HepG2 (cell line): ENCODE measurements around the gene RAD17. TPM values are rescaled to one million over a fixed set of nuclear protein-coding genes. Genes with fewer than 3 reads are reported as not detected.
A peak's percentile ranks its signal among the peaks of the same experiment; 100 is the strongest.

Experiments used
- CBX1 ChIP-seq: IDR thresholded peaks from one replicate; pipeline ENCODE4 v1.6.1; 2016; ENCODE audit warnings: antibody characterized with exemption, low read depth
- CHCHD3 ChIP-seq: sonication (generic); formaldehyde crosslinking; IDR thresholded peaks from 2 replicates; pipeline ENCODE4 v1.8.0; 2022; ENCODE audit warnings: mild to moderate bottlenecking, missing genetic modification reagents, moderate library complexity
- EEA1 ChIP-seq: sonication (generic); formaldehyde crosslinking; IDR thresholded peaks from 2 replicates; pipeline ENCODE4 v1.5.1; 2020; ENCODE audit warnings: mild to moderate bottlenecking, missing genetic modification reagents, borderline replicate concordance
- FOXJ3 ChIP-seq: sonication (generic); formaldehyde crosslinking; IDR thresholded peaks from 2 replicates; pipeline ENCODE4 v1.4.0; 2020; ENCODE audit warnings: missing genetic modification reagents, mild to moderate bottlenecking, borderline replicate concordance
- HIVEP1 ChIP-seq: sonication (generic); formaldehyde crosslinking; IDR thresholded peaks from 2 replicates; pipeline ENCODE4 v1.4.0; 2020; ENCODE audit warnings: mild to moderate bottlenecking, missing genetic modification reagents
- IRX3 ChIP-seq: sonication (generic); formaldehyde crosslinking; IDR thresholded peaks from 2 replicates; pipeline ENCODE4 v1.8.1; 2023; ENCODE audit warnings: mild to moderate bottlenecking, low read depth, missing genetic modification reagents, borderline replicate concordance
- MBD4 ChIP-seq: IDR thresholded peaks from 2 replicates; pipeline ENCODE4 v1.6.1; 2012; ENCODE audit warnings: low read length, inconsistent platforms, borderline replicate concordance
- NR2F1 ChIP-seq, 2 experiments: fragments of 450-650 bp in 1 of 2; formaldehyde crosslinking in 1 of 2; IDR thresholded peaks; 2 replicates each; pipeline versions ENCODE4 v1.5.0 to v1.6.1; 2016 to 2020; ENCODE audit warnings: mild to moderate bottlenecking in 1 of 2, missing compliant biosample characterization in 1 of 2, missing genetic modification reagents in 1 of 2, moderate library complexity in 1 of 2
- RNF2 ChIP-seq: fragments of 450-650 bp; conservative IDR thresholded peaks from 2 replicates; pipeline ENCODE4 v1.6.1; 2016; ENCODE audit warnings: low read depth
- SRSF1 ChIP-seq: fragments of 200-400 bp; formaldehyde crosslinking; optimal IDR thresholded peaks from 2 replicates; pipeline ENCODE3; 2017; ENCODE audit warnings: mild to moderate bottlenecking, low read depth, low read length, moderate library complexity
- TFAP4 ChIP-seq: sonication (generic); IDR thresholded peaks from 2 replicates; pipeline ENCODE4 v1.6.1; 2016; ENCODE audit warnings: low read depth, borderline replicate concordance
- ZC3H13 ChIP-seq: sonication (generic); formaldehyde crosslinking; IDR thresholded peaks from 2 replicates; pipeline ENCODE4 v1.8.1; 2023; ENCODE audit warnings: mild to moderate bottlenecking, missing genetic modification reagents, moderate library complexity
- ZKSCAN1 ChIP-seq: fragments of 150-350 bp; IDR thresholded peaks from 2 replicates; pipeline ENCODE4 v1.6.1; 2014; ENCODE audit warnings: low read length
- ZNF235 ChIP-seq: sonication (generic); formaldehyde crosslinking; IDR thresholded peaks from 2 replicates; pipeline ENCODE4 v1.8.1; 2023; ENCODE audit warnings: mild to moderate bottlenecking, missing genetic modification reagents, borderline replicate concordance
- ZNF333 ChIP-seq: sonication (generic); formaldehyde crosslinking; IDR thresholded peaks from 2 replicates; pipeline ENCODE4 v1.4.0; 2020; ENCODE audit warnings: mild to moderate bottlenecking, missing genetic modification reagents, borderline replicate concordance
- ZNF354B ChIP-seq: sonication (generic); formaldehyde crosslinking; IDR thresholded peaks from 2 replicates; pipeline ENCODE4 v1.8.0; 2022; ENCODE audit warnings: mild to moderate bottlenecking, missing genetic modification reagents
- ZNF468 ChIP-seq: sonication (generic); formaldehyde crosslinking; IDR thresholded peaks from 2 replicates; pipeline ENCODE4 v1.8.0; 2022; ENCODE audit warnings: mild to moderate bottlenecking, moderate library complexity, missing genetic modification reagents
- ZNF550 ChIP-seq: sonication (generic); formaldehyde crosslinking; IDR thresholded peaks from 2 replicates; pipeline ENCODE4 v1.4.0; 2020; ENCODE audit warnings: mild to moderate bottlenecking, missing genetic modification reagents, borderline replicate concordance
- ZNF567 ChIP-seq: sonication (generic); formaldehyde crosslinking; IDR thresholded peaks from 2 replicates; pipeline ENCODE4 v1.8.1; 2023; ENCODE audit warnings: mild to moderate bottlenecking, missing genetic modification reagents, borderline replicate concordance
- ZNF674 ChIP-seq: sonication (generic); formaldehyde crosslinking; IDR thresholded peaks from 2 replicates; pipeline ENCODE4 v1.5.0; 2020; ENCODE audit warnings: low read depth, mild to moderate bottlenecking, missing genetic modification reagents
- ZNF839 ChIP-seq: sonication (generic); formaldehyde crosslinking; IDR thresholded peaks from 2 replicates; pipeline ENCODE4 v1.4.0; 2020; ENCODE audit warnings: missing genetic modification reagents, mild to moderate bottlenecking, borderline replicate concordance
- polyA plus RNA-seq, 8 experiments: library from polyadenylated mRNA; depleted of rRNA in 3 of 8; stranded (reverse) in 7 of 8; unstranded in 1 of 8; fragments of >200 nt; fragmentation: Illumina TruSeq in 4 of 8; extraction: Trizol in 4 of 8; gene quantifications; 2 replicates each; pipeline versions ENCODE4 v1.2.1 to v1.2.3, GENCODE V29; 2011 to 2016; ENCODE audit warnings: low read depth in 4 of 8, missing spikeins in 1 of 8, mixed read lengths in 1 of 8; ENCODE audit not compliant: insufficient read depth in 1 of 8
- total RNA-seq, 5 experiments: library from RNA; depleted of rRNA; stranded (reverse); fragments of >200 nt; fragmentation: Illumina TruSeq; extraction: Trizol; gene quantifications; 2 replicates each; pipeline ENCODE4 v1.2.3, GENCODE V29; 2016; ENCODE audit warnings: low read depth in 1 of 5
- TF ChIP-seq, protein P1 (sequence below): sonication (generic); formaldehyde crosslinking; IDR thresholded peaks from 2 replicates; pipeline ENCODE4 v1.9.0; 2021; ENCODE audit warnings: missing genetic modification reagents, mild to moderate bottlenecking, borderline replicate concordance
- TF ChIP-seq, protein P2 (sequence below): IDR thresholded peaks from 2 replicates; pipeline ENCODE4 v1.6.1; 2018; ENCODE audit warnings: missing genetic modification reagents, mild to moderate bottlenecking, missing compliant biosample characterization
- TF ChIP-seq, protein P3 (sequence below): sonication (generic); formaldehyde crosslinking; IDR thresholded peaks from 2 replicates; pipeline ENCODE4 v1.5.0; 2020; ENCODE audit warnings: missing genetic modification reagents, mild to moderate bottlenecking, borderline replicate concordance

Gene RAD17
- total and polyA plus RNA-seq, 2 of the 13 experiments (the other 11 are each of a cell fraction or from before 2014, with no cell fraction given): 24.0 to 25.9 TPM

- TF ChIP-seq ZNF468 (CRISPR knock-in tag) (no peak), ZNF235 (CRISPR knock-in tag) (no peak; the same call in 1 of the 2 replicates), FOXJ3 (no peak; the same call in 1 of the 2 replicates), HIVEP1 (CRISPR knock-in tag) (peak; percentile 49; the same call in 1 of the 2 replicates), MBD4 (no peak), CHCHD3 (CRISPR knock-in tag) (peak; percentile 68; the same call in 1 of the 2 replicates), ZKSCAN1 (no peak), TFAP4 (0 out of 2 replicates have a peak, but pooled peaks have one; percentile 56), ZNF550 (CRISPR knock-in tag) (no peak), NR2F1 (CRISPR knock-in tag; IDR thresholded peaks at IDR 0.05) (peak in 1 of 2 experiments; percentile 7; a peak in 1 of 4 replicates), ZNF674 (CRISPR knock-in tag) (0 out of 2 replicates have a peak, but pooled peaks have one; percentile 74), ZNF567 (CRISPR knock-in tag) (peak; percentile 76; the same call in 1 of the 2 replicates), ZNF354B (CRISPR knock-in tag) (no peak), SRSF1 (peak; percentile 44), ZNF839 (CRISPR knock-in tag) (no peak), CBX1 (peak; percentile 52), ZNF333 (CRISPR knock-in tag) (no peak; the same call in 1 of the 2 replicates), IRX3 (CRISPR knock-in tag) (peak; percentile 75; the same call in 1 of the 2 replicates), ZC3H13 (CRISPR knock-in tag) (0 out of 2 replicates have a peak, but pooled peaks have one; percentile 16), EEA1 (peak; percentile 60; the same call in 1 of the 2 replicates), RNF2 (peak; percentile 81; the same call in 1 of the 2 replicates)
- TF ChIP-seq, protein P1, sequence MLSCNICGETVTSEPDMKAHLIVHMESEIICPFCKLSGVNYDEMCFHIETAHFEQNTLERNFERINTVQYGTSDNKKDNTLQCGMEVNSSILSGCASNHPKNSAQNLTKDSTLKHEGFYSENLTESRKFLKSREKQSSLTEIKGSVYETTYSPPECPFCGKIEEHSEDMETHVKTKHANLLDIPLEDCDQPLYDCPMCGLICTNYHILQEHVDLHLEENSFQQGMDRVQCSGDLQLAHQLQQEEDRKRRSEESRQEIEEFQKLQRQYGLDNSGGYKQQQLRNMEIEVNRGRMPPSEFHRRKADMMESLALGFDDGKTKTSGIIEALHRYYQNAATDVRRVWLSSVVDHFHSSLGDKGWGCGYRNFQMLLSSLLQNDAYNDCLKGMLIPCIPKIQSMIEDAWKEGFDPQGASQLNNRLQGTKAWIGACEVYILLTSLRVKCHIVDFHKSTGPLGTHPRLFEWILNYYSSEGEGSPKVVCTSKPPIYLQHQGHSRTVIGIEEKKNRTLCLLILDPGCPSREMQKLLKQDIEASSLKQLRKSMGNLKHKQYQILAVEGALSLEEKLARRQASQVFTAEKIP (CRISPR knock-in tag): no peak
- TF ChIP-seq, protein P2, sequence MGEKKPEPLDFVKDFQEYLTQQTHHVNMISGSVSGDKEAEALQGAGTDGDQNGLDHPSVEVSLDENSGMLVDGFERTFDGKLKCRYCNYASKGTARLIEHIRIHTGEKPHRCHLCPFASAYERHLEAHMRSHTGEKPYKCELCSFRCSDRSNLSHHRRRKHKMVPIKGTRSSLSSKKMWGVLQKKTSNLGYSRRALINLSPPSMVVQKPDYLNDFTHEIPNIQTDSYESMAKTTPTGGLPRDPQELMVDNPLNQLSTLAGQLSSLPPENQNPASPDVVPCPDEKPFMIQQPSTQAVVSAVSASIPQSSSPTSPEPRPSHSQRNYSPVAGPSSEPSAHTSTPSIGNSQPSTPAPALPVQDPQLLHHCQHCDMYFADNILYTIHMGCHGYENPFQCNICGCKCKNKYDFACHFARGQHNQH (CRISPR knock-in tag): peak; percentile 84
- TF ChIP-seq, protein P3, sequence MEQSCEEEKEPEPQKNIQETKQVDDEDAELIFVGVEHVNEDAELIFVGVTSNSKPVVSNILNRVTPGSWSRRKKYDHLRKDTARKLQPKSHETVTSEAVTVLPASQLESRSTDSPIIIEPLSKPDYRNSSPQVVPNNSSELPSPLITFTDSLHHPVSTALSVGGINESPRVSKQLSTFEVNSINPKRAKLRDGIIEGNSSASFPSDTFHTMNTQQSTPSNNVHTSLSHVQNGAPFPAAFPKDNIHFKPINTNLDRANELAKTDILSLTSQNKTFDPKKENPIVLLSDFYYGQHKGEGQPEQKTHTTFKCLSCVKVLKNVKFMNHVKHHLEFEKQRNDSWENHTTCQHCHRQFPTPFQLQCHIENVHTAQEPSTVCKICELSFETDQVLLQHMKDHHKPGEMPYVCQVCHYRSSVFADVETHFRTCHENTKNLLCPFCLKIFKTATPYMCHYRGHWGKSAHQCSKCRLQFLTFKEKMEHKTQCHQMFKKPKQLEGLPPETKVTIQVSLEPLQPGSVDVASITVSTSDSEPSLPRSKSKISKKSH (CRISPR knock-in tag): peak; percentile 53; the same call in 1 of the 2 replicates
These were observed at the start of gene RAD17, which contains the start of the genes AK6 and TAF9 (continued) for GRCh38 chr5:69369340-69370121.
